IMR-90 (cell line): ENCODE results near the gene MYH9. TPM values are rescaled to one million over a fixed set of nuclear protein-coding genes. Genes with fewer than 3 reads are reported as not detected.

Experiments
- ATAC-seq: fragments of 200-7000 bp; cut with Tn5 transposase; 2 replicates; pipeline ENCODE4 v1.9.1; 2020; ENCODE audit warnings: low read depth, mild to moderate bottlenecking, moderate library complexity
- BruUV-seq: library from RNA; stranded (reverse); fragments of 400-500 nt; replicated peaks from 2 replicates; lab custom pipeline; 2021; lab: Mats Ljungman, UMichigan
- CTCF ChIA-PET: fragments of 300-600 bp; formaldehyde crosslinking; extraction: SDS; loops from one replicate; lab custom pipeline; 2021; ENCODE audit warnings: antibody characterized with exemption; lab: Yijun Ruan, JAX
- POLR2A ChIA-PET: fragments of 300-600 bp; sonication (Branson Sonifier 250); formaldehyde crosslinking; loops from one replicate; lab custom pipeline; 2022; ENCODE audit warnings: antibody characterized with exemption; ENCODE audit not compliant: unreplicated experiment; lab: Charles Lee
- DNase-seq: peaks from one replicate; pipeline ENCODE4 v3.0.0; 2013
- H2AFZ ChIP-seq: replicated peaks from 2 replicates; pipeline ENCODE3; 2013; ENCODE audit warnings: low read length, mild to moderate bottlenecking; ENCODE audit not compliant: poor library complexity
- H2AK5ac ChIP-seq: 2 replicates; pipeline ENCODE4 v1.6.1; 2013; ENCODE audit warnings: low read depth, low read length, inconsistent platforms
- H2AK9ac ChIP-seq: replicated peaks from 2 replicates; pipeline ENCODE3; 2013; ENCODE audit warnings: mild to moderate bottlenecking, low read depth, low read length, moderate library complexity; ENCODE audit not compliant: poor library complexity
- H2BK120ac ChIP-seq: 2 replicates; pipeline ENCODE4 v1.6.1; 2013; ENCODE audit warnings: low read depth, low read length, inconsistent platforms
- H2BK15ac ChIP-seq: 3 replicates; pipeline ENCODE4 v1.6.1; 2013; ENCODE audit warnings: low read depth, low read length, inconsistent platforms
- H2BK20ac ChIP-seq: 2 replicates; pipeline ENCODE4 v1.6.1; 2013; ENCODE audit warnings: low read depth, mild to moderate bottlenecking, inconsistent platforms, low read length, moderate library complexity
- H2BK5ac ChIP-seq: 2 replicates; pipeline ENCODE4 v1.6.1; 2013; ENCODE audit warnings: mild to moderate bottlenecking, low read depth, low read length, inconsistent platforms; ENCODE audit not compliant: poor library complexity, severe bottlenecking
- H3K14ac ChIP-seq: replicated peaks from 2 replicates; pipeline ENCODE4 v1.6.1; 2013; ENCODE audit warnings: low read depth, low read length, inconsistent platforms
- H3K18ac ChIP-seq: 2 replicates; pipeline ENCODE4 v1.6.1; 2013; ENCODE audit warnings: low read depth, low read length, control low read depth
- H3K23ac ChIP-seq: 2 replicates; pipeline ENCODE4 v1.6.1; 2013; ENCODE audit warnings: low read depth, low read length, inconsistent platforms
- H3K27ac ChIP-seq: 2 replicates; pipeline ENCODE4 v1.5.1; 2013; ENCODE audit warnings: mild to moderate bottlenecking, control low read depth, low read length; ENCODE audit not compliant: insufficient read depth
- H3K27me3 ChIP-seq: 2 replicates; pipeline ENCODE4 v1.6.1; 2013; ENCODE audit warnings: low read length; ENCODE audit not compliant: control insufficient read depth, insufficient read depth
- H3K36me3 ChIP-seq: 2 replicates; pipeline ENCODE4 v1.6.1; 2013; ENCODE audit warnings: low read length, mixed read lengths; ENCODE audit not compliant: control insufficient read depth, insufficient read depth
- H3K4ac ChIP-seq: 2 replicates; pipeline ENCODE4 v1.6.1; 2013; ENCODE audit warnings: low read depth, low read length, inconsistent platforms
- H3K4me1 ChIP-seq: 2 replicates; pipeline ENCODE4 v1.6.1; 2013; ENCODE audit warnings: low read length, mixed read lengths; ENCODE audit not compliant: control insufficient read depth, insufficient read depth
- H3K4me2 ChIP-seq: 2 replicates; pipeline ENCODE4 v1.6.1; 2013; ENCODE audit warnings: low read depth, mild to moderate bottlenecking, control low read depth, low read length, moderate library complexity
- H3K4me3 ChIP-seq: 2 replicates; pipeline ENCODE4 v1.5.1; 2013; ENCODE audit warnings: low read depth, mild to moderate bottlenecking, control low read depth, low read length, moderate library complexity; ENCODE audit not compliant: insufficient read depth
- H3K56ac ChIP-seq: 2 replicates; pipeline ENCODE4 v1.6.1; 2013; ENCODE audit warnings: low read length, inconsistent platforms; ENCODE audit not compliant: insufficient read depth; ENCODE audit errors: extremely low read depth
- H3K79me1 ChIP-seq, 2 experiments: 2 replicates each; pipeline ENCODE4 v1.6.1; 2013; ENCODE audit warnings: low read length in 2 of 2, inconsistent platforms in 1 of 2, low read depth in 1 of 2
- H3K9ac ChIP-seq: 2 replicates; pipeline ENCODE4 v1.6.1; 2013; ENCODE audit warnings: low read depth, low read length, control low read depth
- H3K9me1 ChIP-seq: 2 replicates; pipeline ENCODE4 v1.6.1; 2013; ENCODE audit warnings: low read length, inconsistent platforms; ENCODE audit not compliant: insufficient read depth
- H3K9me3 ChIP-seq: 2 replicates; pipeline ENCODE4 v1.6.1; 2013; ENCODE audit warnings: low read length; ENCODE audit not compliant: control insufficient read depth, insufficient read depth
- H4K20me1 ChIP-seq: 2 replicates; pipeline ENCODE4 v1.6.1; 2013; ENCODE audit warnings: low read length, inconsistent platforms; ENCODE audit not compliant: insufficient read depth
- H4K5ac ChIP-seq: 2 replicates; pipeline ENCODE4 v1.6.1; 2013; ENCODE audit warnings: mild to moderate bottlenecking, low read depth, low read length, control low read depth
- H4K8ac ChIP-seq, 2 experiments: 2 replicates each; pipeline ENCODE4 v1.6.1; 2013; ENCODE audit warnings: low read depth in 2 of 2, low read length in 2 of 2, control low read depth in 1 of 2, inconsistent platforms in 1 of 2
- H4K91ac ChIP-seq: 2 replicates; pipeline ENCODE4 v1.6.1; 2013; ENCODE audit warnings: low read depth, low read length, inconsistent platforms; ENCODE audit not compliant: insufficient read depth
- BHLHE40 ChIP-seq: fragments of 150-350 bp; IDR thresholded peaks from 2 replicates; pipeline ENCODE4 v1.6.1; 2016; ENCODE audit warnings: mild to moderate bottlenecking, low read depth, low read length
- CEBPB ChIP-seq: IDR thresholded peaks from 2 replicates; pipeline ENCODE4 v1.6.1; 2012; ENCODE audit warnings: low read depth, low read length, improper control_type of control experiment
- CHD1 ChIP-seq: IDR thresholded peaks from 2 replicates; pipeline ENCODE4 v1.6.1; 2012; ENCODE audit warnings: low read depth, low read length, improper control_type of control experiment
- ELK1 ChIP-seq: fragments of 150-350 bp; IDR thresholded peaks from 2 replicates; pipeline ENCODE4 v1.6.1; 2016; ENCODE audit warnings: low read depth, mild to moderate bottlenecking, low read length, moderate library complexity, borderline replicate concordance
- FOS ChIP-seq: fragments of 150-350 bp; IDR thresholded peaks from 2 replicates; pipeline ENCODE4 v1.6.1; 2016; ENCODE audit warnings: low read depth, low read length
- MXI1 ChIP-seq: IDR thresholded peaks from 2 replicates; pipeline ENCODE4 v1.6.1; 2012; ENCODE audit warnings: low read depth, mild to moderate bottlenecking, low read length, moderate library complexity, borderline replicate concordance
- POLR2A ChIP-seq: IDR thresholded peaks from 2 replicates; pipeline ENCODE4 v1.6.1; 2012; ENCODE audit warnings: mild to moderate bottlenecking, low read depth, low read length
- RFX5 ChIP-seq: IDR thresholded peaks from 2 replicates; pipeline ENCODE4 v1.8.0; 2012; ENCODE audit warnings: low read depth, mild to moderate bottlenecking, low read length, moderate library complexity
- SMC3 ChIP-seq: fragments of 150-350 bp; IDR thresholded peaks from 2 replicates; pipeline ENCODE4 v1.6.1; 2016; ENCODE audit warnings: low read depth, mild to moderate bottlenecking, antibody characterized with exemption, low read length, moderate library complexity
- WGBS, 2 experiments: methylation state at CpG; one replicate each; pipeline versions ENCODE4 v1.1.5 to v1.1.7; 2013; ENCODE audit warnings: missing lambda C conversion rate in 2 of 2; ENCODE audit not compliant: insufficient read length in 1 of 2; ENCODE audit errors: extremely low coverage in 2 of 2; 5-methylcytosine and 5-hydroxymethylcytosine counted together
- dilution Hi-C: fragments of 300-500 bp; cut with HindIII; formaldehyde crosslinking; loops from one replicate; pipeline ENCODE4 v1.14.3; 2018; ENCODE audit warnings: low sequenced_read_pairs; ENCODE audit not compliant: unreplicated experiment
- in situ Hi-C: fragments of 300-500 bp; cut with MboI; formaldehyde crosslinking; loops from 3 replicates; pipeline ENCODE4 v1.14.3; 2019; ENCODE audit warnings: low sequenced_read_pairs, inconsistent platforms, mixed read lengths
- intact Hi-C: fragments of 100-400 bp; cut with micrococcal nuclease; formaldehyde crosslinking; loops from 2 replicates; pipeline ENCODE4 v1.10.0; 2022
- polyA plus RNA-seq, 3 experiments: library from polyadenylated mRNA; depleted of rRNA; stranded (reverse); fragments of >200 nt; gene quantifications; 2 replicates each; pipeline ENCODE4 v1.2.3, GENCODE V29; 2012; ENCODE audit warnings: low replicate concordance in 1 of 3
- total RNA-seq: library from RNA; depleted of rRNA; stranded (reverse); fragments of >200 nt; gene quantifications from 2 replicates; pipeline ENCODE4 v1.2.3, GENCODE V29; 2012

Gene MYH9
- total and polyA plus RNA-seq, 2 of the 4 experiments (the other 2 are of a cell fraction), result 475 to 554 TPM

DNA sequence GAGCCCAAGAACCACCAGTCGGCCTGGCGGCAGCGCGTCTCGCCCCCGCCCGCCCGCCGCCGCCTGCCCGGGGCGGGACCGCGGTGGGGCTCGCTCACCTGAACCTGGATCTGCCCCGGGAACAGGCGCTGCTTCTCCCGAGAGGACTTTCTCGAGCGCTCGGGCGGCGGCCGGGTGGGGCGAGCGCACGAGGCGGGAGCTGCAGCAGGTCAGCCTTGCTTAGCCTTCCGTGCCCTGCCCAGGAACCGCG, 133 bp downstream of the MYH9 start:
- CTCF ChIA-PET, result interaction anchor here (0.9 to 1.4 kb wide), 2 partner anchors 83 to 84 kb away, joined by 3 to 4 read pairs; no protein-coding TSS in a partner anchor
- Histone ChIP-seq H3K23ac (no peak overlapping the region), H3K4me3 (peak overlapping the region; percentile 75), H2BK20ac (no peak overlapping the region), H3K9ac (peak overlapping the region; percentile 99), H3K4me2 (no peak overlapping the region), H3K14ac (no peak overlapping the region; the same call in 1 of the 2 replicates), H3K56ac (peak overlapping the region; percentile 61; the same call in 1 of the 2 replicates), H3K4me1 (peaks cover 11% of the 10 kb centered on the region), H3K18ac (no peak overlapping the region; the same call in 1 of the 2 replicates), H4K5ac (no peak overlapping the region), H3K27ac (peak overlapping the region; percentile 97), H3K36me3 (peaks cover 26% of the 10 kb centered on the region), H2BK15ac (no peak overlapping the region), H4K20me1 (peaks cover 47% of the 10 kb centered on the region), H2BK120ac (no peak overlapping the region; the same call in 1 of the 2 replicates), H2AFZ (peak overlapping the region; percentile 88), H3K9me1 (peaks cover 10% of the 10 kb centered on the region; the same call in 1 of the 2 replicates), H3K79me1 (peaks cover 0 to 17% of the 10 kb centered on the region in 2 experiments; a peak in 2 of 4 replicates), H3K27me3 (no peaks in the 10 kb centered on the region), H4K8ac (no peak overlapping the region; a peak in 1 of 4 replicates), H2BK5ac (peak overlapping the region; percentile 97), H3K9me3 (no peaks in the 10 kb centered on the region), H3K4ac (peak overlapping the region; percentile 71; the same call in 1 of the 2 replicates), H4K91ac (peak overlapping the region; percentile 56; the same call in 1 of the 2 replicates), H2AK5ac (no peak overlapping the region; the same call in 1 of the 2 replicates), H2AK9ac (peak overlapping the region; percentile 96)
- in situ Hi-C loops (no loop called here), dilution Hi-C loops (no loop called here), intact Hi-C loops (no loop called here)
- DNase-seq (no peak), ATAC-seq (peak; percentile 0)
- no TSS peak for BruUV-seq
- WGBS, 2 experiments, result 1% methylated on average over 12 of the region's 31 CpGs; no CpG with 5 or more reads in 1 of the 2 experiments
- POLR2A ChIA-PET, result interaction anchor here (0.6 to 3.6 kb wide), 11 partner anchors 39 to 94 kb away, joined by 3 to 30 read pairs (median 4); partner anchors contain the start of gene TXN2
- no peak for TF ChIP-seq RFX5
- no peak for TF ChIP-seq CEBPB
- no peak for TF ChIP-seq FOS
- TF ChIP-seq CHD1, result 0 out of 2 replicates have a peak, but pooled peaks have one; percentile 46
- peak; percentile 98 for TF ChIP-seq POLR2A
- 0 out of 2 replicates have a peak, but pooled peaks have one; percentile 79 for TF ChIP-seq MXI1
- TF ChIP-seq BHLHE40, result peak; percentile 41; the same call in 1 of the 2 replicates
- no peak for TF ChIP-seq ELK1
- TF ChIP-seq SMC3, result no peak
